GM19467 (cell line): ENCODE data around the gene CMTM6.
A peak's percentile ranks its signal among the peaks of the same experiment; 100 is the strongest.
"Not testable (repeated sequence)": the region's sequence is repeated elsewhere in the genome, so short reads cannot be mapped to it uniquely, and the experiment has no call there.

Source experiments
- ATAC-seq: cut with Tn5 transposase; IDR thresholded peaks from one replicate; pipeline ENCODE4 v1.9.1; 2021; ENCODE audit warnings: mild to moderate bottlenecking, moderate library complexity; ENCODE audit not compliant: unreplicated experiment

Gene CMTM6

GRCh38 chr3:32502118-32502945 is at the start of gene CMTM6:
CMTM6 (minus strand) TSS chr3:32502852; CDS start chr3:32502745, 107 bp downstream.
- peak; percentile 63 for ATAC-seq

GRCh38 chr3:32552013-32552412 is 49.4 kb upstream of the CMTM6 start:
- no peak for ATAC-seq

- no peak for ATAC-seq
Observed at GRCh38 chr3:32551496-32551895, 48.8 kb upstream of the CMTM6 start.

- ATAC-seq, result no peak
Observed at GRCh38 chr3:32551087-32551486, 48.4 kb upstream of the CMTM6 start.

GRCh38 chr3:32545305-32545704 is 42.7 kb upstream of the CMTM6 start:
- no peak for ATAC-seq

GRCh38 chr3:32544894-32545293 is 42.2 kb upstream of the CMTM6 start:
- no peak for ATAC-seq

- ATAC-seq, result no peak
Observed at GRCh38 chr3:32542807-32543206, 40.2 kb upstream of the CMTM6 start.

- ATAC-seq, result no peak
Observed at GRCh38 chr3:32540899-32541298, 38.2 kb upstream of the CMTM6 start.

GRCh38 chr3:32532434-32532833 is 29.8 kb upstream of the CMTM6 start:
- ATAC-seq, result no peak

- no peak for ATAC-seq
Observed at GRCh38 chr3:32531010-32531647, 28.5 kb upstream of the CMTM6 start.

- ATAC-seq, result no peak
Observed at GRCh38 chr3:32525720-32526119, 23.1 kb upstream of the CMTM6 start.

- no peak for ATAC-seq
Observed at GRCh38 chr3:32522682-32523081, 20.0 kb upstream of the CMTM6 start.

GRCh38 chr3:32518921-32519320 is 16.3 kb upstream of the CMTM6 start:
- not testable (repeated sequence) for ATAC-seq

- not testable (repeated sequence) for ATAC-seq
Observed at GRCh38 chr3:32516751-32517150, 14.1 kb upstream of the CMTM6 start.

- ATAC-seq, result no peak
Observed at GRCh38 chr3:32511005-32511404, 8.4 kb upstream of the CMTM6 start.

- ATAC-seq, result peak; percentile 69
Observed at GRCh38 chr3:32510075-32510724, 7.5 kb upstream of the CMTM6 start.

GRCh38 chr3:32508711-32509110 is 6.1 kb upstream of the CMTM6 start:
- no peak for ATAC-seq

GRCh38 chr3:32506466-32506865 is 3.8 kb upstream of the CMTM6 start:
- no peak for ATAC-seq

GRCh38 chr3:32502946-32503286 is 264 bp upstream of the CMTM6 start:
- ATAC-seq, result peak; percentile 1

- no peak for ATAC-seq
Observed at GRCh38 chr3:32501783-32502117, 902 bp downstream of the CMTM6 start.

GRCh38 chr3:32500880-32501782 is 1.5 kb downstream of the CMTM6 start:
- no peak for ATAC-seq
